Measurements from ENCODE around the gene KLHL22.
"Not testable (repeated sequence)": the region's sequence is repeated elsewhere in the genome, so short reads cannot be mapped to it uniquely, and the experiment has no call there.

The KLHL22 gene

DNA sequence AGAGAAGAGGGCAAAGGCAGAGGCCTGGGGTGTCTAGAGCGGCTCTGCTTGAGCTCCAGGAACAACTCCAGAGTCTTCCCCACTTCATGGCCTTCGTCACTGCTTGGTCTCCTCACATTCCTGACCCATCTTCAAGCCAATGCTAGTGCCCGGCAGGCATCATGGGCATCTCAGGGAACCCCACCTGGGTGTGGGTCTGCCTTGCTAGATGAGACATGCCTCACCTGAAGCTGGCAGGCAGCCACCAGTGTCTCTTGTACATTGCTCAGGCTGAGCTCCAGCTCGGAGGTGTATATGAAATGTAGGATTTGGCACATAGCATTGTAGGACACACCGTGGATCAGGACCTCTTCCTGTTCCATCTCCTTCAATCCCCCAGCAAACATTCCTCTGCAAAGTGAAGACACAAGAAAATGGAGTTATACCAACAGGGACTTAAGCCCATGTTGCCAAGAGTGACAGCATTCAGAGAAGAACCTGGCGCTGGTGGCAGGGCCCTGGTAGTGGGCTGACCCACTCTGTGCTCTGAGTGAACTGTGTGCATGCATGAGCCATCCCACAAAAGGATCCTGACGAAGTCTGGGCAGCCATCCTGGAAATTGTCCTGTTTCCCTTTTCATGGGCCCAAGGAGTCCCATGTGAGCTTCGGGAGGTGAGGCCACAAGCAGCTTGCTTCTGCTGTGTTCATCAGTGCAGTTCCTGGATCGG, 24.3 kb downstream of the KLHL22 start:
- no peak for DNase-seq (ENCODE audit: low read depth, low spot score)

DNA sequence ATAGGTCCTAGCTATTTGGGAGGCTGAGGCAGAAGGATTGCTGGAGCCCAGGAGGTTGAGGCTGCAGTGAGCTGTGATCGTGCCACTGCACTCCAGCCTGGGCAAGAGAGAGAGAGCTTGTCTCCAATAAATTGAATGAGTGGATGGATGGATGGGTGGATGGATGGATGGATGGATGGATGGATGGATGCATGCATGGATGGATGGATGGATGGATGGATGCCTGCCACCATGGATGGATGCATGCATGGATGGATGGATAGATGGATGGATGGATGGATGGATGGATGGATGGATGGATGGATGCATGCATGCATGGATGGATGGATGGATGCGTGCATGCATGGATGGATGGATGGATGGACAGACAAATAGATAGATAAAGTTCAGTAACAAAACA, 25.1 kb downstream of the KLHL22 start:
- DNase-seq (ENCODE audit: low read depth, low spot score) = not testable (repeated sequence)

DNA sequence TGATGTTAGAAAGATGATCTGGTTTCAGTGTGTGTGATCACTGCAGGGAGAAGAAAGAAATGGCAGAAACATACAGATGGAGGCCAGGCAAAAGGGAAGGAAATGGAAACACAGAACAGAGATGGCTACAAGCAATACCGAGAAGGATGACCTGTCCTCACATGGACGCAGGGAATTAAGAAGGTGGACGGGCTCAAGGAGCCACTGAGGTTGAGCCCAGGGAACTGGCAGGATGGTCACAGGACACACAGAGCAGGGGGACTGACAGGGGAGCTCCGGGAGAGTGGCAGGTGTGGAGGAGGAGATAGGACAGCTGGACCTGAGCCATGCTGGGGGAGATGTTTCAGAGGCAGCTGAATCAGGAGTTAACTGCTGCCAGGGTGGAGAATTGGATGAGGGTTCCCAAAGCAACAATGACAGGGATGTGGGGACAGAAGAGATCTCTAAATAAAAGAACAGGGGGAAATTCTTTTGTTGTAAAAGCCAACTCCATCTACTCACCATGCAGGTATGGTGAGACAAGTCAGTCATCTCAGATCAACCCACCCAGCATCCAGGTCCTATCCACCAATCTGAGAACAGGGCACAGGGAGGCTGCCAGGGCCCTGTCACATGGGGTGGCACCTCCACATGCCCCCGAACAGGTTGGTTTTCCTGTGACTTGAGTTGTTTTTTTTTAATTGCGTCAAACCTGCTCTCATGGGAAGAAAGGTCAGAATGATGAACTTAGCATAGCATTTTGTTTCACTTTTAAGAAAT, 26.3 kb downstream of the KLHL22 start:
- no peak for DNase-seq (ENCODE audit: low read depth, low spot score)

DNA sequence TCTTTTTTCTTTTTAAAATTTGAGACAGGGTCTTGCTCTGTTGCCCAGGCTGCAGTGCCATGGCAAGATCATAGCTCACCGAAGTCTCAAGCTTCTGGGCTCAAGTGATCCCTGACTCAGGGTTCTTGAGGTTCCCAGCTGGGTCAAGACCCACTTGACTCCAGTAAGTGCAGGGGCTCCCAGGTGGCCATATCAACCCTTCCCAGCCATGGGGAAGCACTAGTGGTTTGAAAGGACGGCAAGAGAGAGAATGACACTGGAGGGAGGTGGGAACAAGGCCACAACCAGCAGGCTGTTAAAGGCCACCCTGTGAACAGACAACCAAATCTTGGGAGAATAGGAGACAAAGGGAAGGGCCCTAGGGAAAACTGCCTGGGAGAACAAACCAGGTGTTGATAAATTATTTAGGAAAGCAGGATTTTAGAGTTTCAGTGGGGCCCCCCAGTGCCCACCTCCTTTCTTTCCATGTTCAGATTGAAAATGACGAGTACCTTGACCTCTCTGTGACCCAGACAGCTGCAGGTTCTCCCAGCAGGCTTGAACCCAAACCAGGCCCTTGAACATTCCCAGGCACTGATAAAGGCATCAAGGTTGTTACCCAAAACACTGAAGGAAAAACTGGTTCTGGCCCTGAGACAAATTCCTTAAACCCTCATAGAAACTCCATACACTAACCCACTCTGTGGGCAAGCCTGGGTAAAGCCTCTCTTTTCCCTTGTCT, 28.8 kb downstream of the KLHL22 start:
- DNase-seq (ENCODE audit: low read depth, low spot score) = no peak

DNA sequence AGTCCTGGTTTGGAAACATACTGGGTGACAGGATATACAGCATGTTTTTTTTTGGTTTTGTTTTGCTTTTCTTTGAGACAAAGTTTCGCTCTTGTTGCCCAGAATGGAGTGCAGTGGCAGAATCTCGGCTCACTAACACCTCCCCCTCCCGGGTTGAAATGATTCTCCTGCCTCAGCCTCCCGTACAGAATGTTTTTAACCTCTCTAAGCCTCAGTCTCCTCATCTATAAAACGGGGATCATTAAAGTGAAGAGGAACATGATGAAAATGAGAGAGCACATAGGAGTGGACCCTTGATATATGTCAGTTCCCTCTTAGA, 29.9 kb downstream of the KLHL22 start:
- no peak for DNase-seq (ENCODE audit: low read depth, low spot score)

DNA sequence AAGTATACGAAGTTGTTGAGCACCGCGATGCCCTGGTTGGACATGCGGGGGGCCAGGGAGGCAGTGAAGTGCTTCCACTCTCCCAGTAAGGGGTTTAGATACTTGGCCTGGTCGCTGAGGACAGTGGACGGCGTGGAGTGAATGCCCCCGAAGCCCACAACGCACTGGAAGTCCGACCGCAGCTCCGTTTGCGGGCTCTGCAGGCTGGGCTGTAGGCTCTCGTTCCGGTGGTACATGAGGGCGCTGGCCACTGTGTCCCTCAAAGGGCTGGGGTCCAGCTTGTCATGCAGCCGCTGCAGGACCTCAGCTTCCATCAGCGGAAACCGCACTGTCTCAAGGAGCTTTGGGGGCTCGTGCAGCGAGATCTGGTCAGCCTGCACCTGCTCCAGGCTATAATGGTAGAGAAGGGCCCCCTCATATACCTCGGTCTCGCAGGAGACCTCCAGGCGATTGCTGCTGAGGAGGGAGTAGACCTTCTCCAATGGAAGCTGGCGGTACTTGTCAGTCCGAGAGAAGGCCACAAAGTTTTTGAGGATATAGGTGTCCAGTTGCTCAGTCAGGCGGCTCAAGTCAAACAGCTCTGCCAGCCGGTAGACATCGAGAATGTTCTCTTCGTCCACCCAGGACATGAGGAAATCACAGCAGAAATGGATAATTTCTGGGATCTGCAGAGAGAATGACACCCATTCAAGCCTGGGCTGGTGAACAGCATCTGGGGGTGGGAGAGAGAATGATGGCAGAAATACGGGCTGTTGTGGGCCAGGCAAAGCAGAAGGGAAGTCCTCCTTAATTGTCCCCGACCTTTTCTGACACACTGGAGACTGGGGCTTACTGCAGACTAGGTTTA, 30.5 kb downstream of the KLHL22 start:
- DNase-seq (ENCODE audit: low read depth, low spot score) = no peak

DNA sequence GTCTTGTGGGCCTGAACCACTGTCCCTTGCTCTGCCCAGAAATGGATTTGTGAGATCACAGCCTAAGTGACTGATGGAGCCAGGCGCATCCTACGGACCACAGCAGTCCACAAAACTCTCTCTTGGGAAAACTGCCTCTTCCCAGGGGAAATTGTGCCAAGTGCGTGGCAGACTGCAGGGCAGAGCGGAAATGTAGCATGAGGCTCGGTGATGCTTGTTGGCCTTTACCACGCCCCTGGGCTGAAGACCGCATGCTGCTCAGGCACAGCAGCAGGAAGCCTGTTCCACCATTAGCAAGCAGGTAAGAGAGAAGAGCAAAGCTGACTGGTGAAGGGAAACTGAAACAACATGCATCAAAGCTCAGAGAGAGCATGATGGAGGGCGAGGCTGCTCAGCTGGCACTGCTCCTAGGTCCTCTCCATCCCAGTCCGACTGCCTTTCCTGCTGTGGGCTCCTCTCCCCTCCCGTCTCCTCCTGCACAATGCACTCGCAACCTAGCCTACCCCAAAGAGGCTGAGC, 31.4 kb downstream of the KLHL22 start:
- peak; percentile 15 for DNase-seq (ENCODE audit: low read depth, low spot score)

DNA sequence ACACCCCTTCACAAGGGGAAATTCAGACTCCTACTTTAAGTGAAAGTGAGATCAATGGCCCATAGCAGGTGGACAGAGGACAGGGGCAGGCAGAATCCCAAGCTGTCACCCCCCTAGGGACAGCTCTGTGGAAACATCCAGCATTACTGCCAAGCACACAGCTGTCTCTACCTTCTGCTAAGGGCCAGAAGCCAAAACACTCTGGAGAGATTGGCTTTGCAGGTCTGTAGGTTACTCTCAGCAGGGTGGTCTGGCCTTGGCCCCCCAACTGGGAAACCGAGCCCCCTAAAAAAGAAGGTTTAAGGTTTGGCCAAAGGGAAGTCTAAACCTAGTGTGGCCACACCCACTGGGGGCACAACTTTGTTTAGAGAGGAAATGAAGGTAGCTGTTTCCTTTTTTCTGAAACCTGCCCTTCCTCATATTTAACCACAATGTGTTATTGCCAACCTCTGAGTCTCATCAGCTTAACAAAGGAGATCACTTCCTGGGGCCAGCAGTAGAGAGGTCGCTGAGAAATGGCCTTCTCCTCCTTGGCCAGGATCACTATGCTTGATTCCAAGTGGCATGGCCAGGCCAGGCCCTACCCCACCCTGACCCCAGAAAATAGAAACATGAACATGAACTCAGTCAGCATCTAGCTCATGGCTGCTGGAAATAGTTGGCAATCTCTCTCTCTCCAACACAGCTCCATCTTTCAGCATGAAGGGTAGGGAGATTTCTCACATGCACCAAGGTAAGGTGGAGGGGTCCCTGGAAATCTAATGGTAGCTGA, 32.1 kb downstream of the KLHL22 start:
- no peak for DNase-seq (ENCODE audit: low read depth, low spot score)

DNA sequence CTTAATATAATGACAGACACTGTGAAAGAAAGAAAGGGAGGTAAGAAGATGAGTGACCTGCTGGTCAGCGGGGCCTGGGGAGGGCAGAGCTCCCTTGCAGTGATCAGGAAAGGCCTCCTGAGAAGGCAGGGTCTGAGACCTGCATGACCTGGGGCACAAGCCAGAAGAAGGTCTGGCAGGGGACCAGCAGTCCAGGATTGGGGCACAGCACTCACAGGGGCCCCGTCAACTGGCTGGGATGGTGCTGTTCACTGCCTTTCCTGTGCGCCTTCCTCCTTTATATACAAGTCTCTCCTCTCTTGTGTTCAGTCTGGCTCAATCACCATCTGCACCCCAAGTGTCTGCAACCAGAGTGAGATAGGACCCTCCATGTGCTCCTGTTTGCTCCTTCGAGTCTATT, 35.7 kb downstream of the KLHL22 start:
- no peak for DNase-seq (ENCODE audit: low read depth, low spot score)

DNA sequence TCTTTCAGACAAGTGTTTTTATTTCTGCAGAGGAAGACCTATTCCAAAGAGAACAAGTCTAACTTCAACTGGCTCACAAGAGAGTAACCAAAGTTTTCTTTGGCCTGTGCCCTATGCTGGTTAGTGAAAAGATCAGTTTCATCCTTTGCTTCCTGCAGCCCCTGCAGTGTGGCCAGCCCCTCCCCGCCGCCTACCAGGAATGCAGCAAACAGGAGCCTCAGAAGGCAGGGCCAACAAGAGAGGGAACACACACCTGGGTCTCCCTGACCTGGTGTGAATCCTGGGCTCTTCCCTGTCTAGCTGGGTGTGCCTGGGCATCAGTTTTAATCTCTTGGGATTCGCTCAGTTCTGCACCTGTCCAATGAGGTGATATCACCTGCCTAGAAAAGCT, 36.4 kb downstream of the KLHL22 start:
- no peak for DNase-seq (ENCODE audit: low read depth, low spot score)

DNA sequence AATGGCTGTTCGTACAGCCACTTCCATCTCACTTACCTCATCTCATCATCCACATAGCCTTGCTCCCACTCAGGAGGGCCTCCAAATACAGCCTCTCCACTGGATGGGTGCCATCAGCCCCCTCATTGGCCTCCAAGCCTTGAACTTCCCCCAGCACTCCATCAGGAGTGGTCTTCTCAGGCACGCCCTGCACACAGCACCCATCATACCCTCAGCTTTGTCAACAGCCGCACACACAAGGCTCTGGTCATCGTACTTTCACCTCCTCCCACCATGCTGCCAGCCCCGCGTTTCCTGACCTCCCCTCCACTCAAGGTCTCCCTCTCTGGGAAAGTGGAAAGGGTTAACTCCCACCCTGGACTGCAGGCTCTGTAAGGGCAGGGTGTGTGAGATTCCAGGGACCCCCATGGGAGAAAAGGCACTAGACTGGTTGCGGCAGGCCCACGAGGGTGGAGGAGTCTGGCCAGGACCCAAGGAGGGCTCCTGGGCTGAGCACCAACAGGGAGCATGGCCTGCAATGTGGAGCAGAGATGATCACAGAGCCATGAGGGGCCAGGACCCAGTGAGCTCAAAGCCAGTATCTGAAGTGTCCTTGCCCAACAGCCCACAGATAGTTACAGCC, 37.0 kb downstream of the KLHL22 start:
- no peak for DNase-seq (ENCODE audit: low read depth, low spot score)

DNA sequence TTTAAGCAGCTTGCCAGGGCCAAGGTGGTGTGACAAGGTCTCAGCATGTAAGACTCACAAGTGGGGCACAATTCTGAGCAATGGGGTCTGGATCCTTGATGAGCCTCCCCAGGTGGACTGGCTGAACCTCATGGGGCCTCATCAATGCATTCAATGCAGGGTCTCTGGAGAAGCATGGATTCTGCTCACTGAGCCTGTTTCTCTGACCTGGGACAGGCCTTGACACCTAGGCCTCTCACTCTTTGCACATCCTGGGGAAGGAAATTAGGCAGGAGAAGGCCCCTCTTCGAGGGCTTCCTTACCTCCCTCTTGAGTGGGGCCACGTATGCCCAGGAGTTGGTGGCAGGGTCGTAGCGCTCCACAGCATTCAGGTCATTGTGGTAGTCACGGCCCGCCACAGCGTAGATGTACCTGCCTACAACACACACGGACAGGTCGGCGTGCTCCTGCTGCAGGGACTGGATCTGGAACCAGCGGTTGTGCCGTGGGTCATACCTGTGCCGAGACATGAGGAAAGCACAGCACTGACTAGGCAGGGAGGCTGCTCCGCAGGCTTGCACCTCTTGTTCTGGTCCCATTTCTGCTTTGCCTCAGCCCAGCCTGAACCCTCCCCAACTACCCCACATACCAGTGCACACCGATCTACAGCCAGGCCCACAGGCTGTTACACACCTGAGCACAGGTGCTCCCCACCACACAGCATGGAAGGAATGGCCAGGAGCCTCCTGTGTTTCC, 37.9 kb downstream of the KLHL22 start:
- no peak for DNase-seq (ENCODE audit: low read depth, low spot score)

DNA sequence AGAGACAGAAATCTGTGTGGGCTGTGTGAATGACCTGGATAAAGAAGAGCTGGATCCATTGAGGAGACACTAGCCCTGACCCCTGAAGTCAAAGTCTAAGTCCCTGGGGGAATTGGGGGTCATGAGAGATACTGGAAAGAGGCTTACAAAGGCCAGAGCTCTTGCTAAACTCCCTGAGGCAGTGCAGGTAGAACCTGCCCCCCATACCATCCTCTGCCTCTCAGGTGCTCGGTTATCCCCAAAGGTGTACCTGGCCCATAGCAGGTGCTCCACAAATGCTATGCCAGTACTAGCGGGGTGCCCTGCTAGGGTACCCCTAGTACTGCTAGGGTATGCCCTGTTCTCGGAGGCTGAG, 38.9 kb downstream of the KLHL22 start:
- DNase-seq (ENCODE audit: low read depth, low spot score) = no peak

DNA sequence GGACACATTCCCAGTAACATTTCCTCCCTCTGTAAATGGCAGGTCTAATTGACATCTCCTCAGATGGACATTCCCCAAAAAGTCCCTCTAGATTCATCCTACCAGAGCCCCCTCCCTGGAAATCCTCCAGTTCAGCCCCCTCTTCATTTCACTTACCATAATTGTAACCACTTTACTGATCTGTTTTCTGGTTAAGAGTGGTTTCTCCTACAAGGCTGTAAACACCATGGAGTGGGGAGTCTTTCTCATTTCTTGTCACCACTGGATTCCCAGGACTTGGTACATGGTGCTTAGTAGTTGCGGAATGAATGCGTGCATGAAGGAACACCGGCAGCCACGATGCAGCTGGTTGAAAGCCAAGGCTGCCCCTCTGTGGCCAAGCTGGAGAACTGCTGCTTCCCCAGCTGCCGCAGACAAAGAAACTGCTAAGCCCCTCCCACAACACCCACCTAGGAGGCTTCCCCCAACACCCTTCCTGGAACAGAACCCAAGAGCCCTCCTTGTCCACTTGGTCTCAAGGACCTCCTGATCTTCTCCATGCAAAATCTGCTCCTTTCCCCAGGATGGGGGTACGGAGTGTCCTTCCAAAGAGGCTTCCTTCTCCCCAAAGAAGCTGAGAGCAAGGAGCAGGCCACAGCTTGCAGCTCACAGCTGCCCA, 39.4 kb downstream of the KLHL22 start:
- peak; percentile 61 for DNase-seq (ENCODE audit: low read depth, low spot score)

DNA sequence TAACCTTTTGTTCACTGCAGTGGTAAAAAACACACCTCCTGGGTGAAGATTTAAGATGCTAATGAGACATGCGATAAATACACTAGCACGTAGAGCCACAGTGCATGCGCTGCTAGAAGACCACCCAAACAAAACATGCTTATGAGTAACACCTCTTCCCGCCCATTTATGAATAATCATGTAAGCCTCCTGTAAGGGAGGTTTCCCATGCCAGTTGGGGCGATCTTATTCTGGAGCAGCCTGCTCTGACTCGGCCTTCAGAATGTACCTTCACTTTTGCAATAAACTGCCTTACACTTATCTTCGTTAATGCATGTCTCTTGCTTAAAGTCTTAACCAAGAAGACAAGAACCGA, 39.9 kb downstream of the KLHL22 start:
- DNase-seq (ENCODE audit: low read depth, low spot score) = no peak

DNA sequence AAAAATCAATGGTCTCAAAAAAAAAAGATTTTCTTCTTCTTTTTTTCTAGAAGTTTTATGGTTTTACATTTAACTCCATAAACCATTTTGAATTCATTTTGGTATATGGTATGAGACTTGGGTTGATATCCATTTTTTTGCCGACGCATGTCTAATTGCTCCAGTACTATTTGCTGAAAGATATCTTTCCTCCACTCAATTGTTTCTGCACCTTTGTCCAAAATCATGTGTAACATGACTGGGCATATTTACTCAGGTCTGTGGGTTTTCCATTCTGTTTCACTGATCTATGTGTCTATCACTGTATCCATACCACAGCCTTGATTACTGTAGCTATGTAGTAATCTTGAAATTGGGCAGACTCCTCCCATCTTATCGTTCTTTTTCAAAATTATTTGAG, 42.4 kb downstream of the KLHL22 start:
- DNase-seq (ENCODE audit: low read depth, low spot score) = no peak

DNA sequence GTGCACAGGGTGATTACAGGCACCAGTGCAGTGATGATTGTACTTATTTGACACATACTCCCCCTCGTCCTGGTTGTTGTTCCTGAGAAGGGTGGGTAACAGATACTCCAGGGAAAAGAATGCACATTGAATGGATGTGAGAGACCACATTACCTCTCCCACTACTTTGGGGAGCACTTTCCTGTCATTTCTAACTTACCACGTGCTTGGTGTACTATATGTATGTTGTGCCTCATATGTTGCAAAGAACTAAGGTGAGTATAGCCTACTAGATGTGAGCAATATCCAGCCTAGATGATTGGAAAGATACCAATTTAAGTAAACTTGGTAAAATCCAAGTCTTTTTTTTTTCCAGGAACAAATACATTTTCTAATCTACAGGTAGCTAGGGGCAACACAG, 43.7 kb downstream of the KLHL22 start:
- DNase-seq (ENCODE audit: low read depth, low spot score) = no peak

DNA sequence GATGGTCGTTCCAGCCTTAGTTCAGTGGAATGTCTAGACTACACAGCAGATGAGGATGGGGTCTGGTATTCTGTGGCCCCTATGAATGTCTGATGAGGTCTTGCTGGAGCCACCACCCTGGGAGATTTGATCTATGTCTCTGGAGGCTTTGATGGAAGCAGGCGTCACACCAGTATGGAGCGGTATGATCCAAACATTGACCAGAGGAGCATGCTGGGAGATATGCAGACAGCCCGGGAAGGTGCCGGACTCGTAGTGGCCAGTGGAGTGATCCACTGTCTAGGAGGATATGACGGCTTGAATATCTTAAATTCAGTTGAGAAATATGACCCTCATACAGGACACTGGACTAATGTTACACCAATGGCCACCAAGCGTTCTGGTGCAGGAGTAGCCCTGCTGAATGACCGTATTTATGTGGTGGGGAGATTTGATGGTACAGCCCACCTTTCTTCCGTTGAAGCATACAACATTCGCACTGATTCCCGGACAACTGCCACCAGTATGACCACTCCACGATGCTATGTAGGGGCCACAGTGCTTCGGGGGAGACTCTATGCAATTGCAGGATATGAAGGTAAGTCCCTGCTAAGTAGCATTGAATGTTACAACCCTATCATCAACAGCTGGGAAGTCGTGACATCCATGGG, 44.3 kb downstream of the KLHL22 start:
- not testable (repeated sequence) for DNase-seq (ENCODE audit: low read depth, low spot score)

DNA sequence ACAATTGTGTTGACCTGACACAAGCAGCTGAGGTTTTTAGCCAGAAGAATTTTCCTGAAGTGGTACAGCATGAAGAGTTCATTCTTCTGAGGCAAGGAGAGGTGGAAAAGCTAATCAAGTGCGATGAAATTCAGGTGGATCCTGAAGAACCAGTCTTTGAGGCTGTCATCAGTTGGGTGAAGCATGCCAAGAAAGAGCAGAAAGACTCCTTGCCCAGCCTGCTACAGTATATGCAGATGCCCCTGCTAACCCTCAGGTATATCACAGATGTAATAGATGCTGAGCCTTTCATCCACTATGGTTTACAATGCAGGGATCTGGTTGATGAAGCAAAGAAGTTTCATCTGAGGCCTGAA, 45.1 kb downstream of the KLHL22 start:
- DNase-seq (ENCODE audit: low read depth, low spot score) = no peak
